HG03060 (cell line): ENCODE measurements around the gene UNC45A.
A peak's percentile ranks its signal among the peaks of the same experiment; 100 is the strongest.

Experiments
- ATAC-seq: cut with Tn5 transposase; IDR thresholded peaks from one replicate; pipeline ENCODE4 v1.9.1; 2021; ENCODE audit warnings: low read depth, moderate number of reproducible peaks; ENCODE audit not compliant: unreplicated experiment

Gene UNC45A

DNA sequence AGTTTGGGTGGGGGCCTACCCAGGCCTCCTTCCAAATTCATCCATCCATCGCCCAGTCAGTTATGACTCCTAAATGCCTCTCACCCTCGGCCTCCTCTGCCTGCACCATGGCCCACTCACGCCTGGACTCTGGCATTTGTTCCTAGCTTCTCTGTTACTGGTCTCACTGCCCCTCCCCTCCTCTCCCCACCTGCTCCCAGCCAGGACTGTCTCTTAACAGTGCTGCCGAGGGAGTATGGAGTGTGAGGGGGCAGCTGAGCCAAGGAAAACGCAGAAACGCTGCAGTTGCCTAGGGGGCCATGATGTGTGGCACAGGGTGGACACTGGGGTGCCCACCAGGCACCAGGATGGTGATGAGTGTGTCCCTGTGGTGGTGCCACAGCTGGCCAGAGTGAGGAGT, 22.7 kb downstream of the UNC45A start:
- ATAC-seq: no peak

DNA sequence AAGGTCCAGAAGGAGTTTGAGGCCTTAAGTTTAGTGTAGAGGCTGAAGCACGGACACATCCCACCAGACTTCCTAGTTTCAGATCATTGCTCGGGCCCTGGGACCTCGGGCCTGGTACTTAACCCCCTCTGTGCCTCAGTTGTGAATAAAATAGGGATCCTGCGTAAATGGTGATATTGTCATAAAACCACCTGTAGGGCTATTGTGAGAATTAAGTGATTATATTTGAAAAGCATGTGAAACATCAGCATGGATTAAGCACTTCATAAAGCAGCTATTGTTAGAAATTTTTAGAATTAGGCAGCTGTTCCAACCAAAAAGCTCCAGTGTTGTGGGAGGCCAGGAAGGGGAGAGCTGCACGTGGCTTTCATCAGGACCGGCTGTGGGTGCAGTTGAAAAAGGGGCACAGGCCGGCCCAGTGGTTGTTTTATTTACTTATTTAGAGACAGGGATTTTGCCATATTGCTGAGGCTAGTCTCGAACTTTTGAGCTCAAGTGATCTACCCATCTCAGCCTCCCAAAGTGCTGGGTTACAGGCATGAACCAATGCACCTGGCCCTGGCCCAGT, 24.0 kb downstream of the UNC45A start:
- ATAC-seq: no peak

DNA sequence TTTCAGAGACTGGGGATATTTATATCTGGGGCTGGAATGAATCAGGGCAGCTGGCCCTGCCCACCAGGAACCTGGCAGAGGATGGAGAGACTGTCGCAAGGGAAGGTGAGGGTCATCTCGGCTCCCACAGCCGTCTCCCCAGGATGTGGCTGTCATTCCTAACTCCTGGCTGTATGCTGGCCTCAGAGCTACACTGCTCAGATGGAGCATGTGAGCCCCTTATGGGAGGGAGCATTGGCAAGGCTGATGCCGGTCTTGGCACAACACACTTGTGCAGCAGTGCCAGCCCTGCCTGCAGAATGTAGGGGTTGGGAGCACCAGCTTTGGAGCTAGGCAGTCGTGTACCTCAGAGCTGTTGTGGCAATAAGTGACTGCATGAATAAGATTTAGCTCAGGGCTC, 24.8 kb downstream of the UNC45A start:
- ATAC-seq: no peak

DNA sequence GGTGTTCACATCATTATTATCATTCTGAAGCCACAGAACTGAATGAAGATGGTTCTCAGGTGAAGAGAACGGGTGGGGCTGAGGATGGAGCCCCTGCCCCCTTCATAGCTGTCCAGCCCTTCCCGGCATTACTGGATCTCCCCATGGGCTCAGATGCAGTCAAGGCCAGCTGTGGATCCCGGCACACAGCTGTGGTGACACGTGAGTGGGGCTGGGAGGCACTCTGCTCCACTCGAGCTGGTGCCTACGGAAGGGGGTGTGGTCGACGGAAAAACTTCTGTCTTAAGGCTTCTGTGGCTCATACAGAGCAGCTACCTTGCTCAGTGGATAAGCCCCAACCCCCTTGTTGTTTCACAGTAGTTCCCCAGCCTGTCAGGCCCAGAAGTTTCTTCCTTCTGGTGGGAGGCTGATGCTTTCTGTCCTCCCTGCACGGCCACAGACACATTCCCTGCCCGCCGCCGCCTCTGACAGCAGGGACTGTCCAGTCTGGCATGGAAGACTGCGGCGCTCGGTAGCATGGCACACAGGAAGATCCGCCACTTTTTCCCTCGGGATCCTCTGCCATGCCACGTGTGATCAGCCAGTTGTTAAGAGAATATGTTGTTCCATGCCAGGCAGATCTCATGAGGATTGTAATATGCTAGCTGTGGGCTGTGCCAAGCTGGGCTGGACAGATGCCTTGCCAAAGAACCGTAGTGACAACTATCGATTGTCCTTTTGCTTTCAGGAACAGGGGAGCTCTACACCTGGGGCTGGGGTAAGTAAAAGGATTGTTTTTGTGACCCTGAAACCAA, 25.4 kb downstream of the UNC45A start:
- ATAC-seq: no peak

DNA sequence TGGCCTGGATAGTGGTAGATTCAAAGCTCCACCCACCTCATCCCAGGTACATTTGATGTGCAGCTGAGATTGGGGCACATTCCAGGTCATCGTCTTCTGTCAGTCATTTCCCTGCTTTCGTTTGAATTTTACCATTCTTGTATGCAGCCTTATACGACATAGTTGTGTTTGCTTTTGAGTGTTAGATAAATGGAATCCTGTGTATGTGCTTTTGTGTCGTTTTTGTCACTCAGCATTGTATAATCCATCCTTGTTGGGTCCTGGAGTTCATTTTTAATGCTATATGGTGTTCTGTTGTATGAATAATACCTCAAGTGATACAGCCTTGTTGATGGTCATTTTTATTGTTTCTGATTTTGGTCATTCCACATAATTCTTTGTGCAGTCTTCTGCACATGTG, 26.9 kb downstream of the UNC45A start:
- no peak for ATAC-seq

DNA sequence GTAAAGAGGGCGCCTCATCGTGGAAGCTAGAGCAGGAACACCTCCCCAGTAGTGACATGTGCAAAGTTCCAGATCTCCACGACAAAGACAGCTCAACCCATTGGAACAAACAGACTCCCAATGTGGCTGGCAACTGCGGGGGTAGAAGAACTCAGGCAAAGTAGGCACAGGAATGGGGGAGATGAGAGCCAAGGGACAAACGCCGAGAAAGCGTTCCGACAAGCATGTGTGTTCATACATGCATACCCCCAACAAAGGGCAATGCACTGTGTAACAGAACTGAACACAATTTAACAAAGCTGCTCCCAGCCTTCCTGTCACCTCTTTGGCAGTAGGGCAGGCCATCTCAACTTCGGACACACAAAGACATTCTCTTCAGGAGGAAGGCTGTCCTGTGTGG, 31.2 kb downstream of the UNC45A start:
- no peak for ATAC-seq

DNA sequence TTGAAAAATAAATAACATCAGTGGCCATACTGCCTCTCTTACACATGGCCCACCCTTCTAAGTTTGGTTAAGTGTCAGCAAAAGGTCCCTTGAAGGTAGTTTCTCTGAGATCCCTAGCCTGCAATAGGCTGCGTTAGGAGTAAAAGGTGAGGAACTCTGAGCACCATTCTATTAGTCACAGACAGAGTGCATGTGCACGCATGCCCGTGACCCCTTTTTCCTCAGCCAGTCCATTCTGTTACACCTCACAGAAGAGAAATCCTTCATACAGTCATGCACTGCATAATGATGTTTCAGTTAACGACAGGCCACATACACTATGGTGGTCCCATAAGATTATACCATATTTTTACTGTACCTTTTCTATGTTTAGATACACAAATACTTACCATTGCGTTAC, 32.1 kb downstream of the UNC45A start:
- ATAC-seq: no peak

DNA sequence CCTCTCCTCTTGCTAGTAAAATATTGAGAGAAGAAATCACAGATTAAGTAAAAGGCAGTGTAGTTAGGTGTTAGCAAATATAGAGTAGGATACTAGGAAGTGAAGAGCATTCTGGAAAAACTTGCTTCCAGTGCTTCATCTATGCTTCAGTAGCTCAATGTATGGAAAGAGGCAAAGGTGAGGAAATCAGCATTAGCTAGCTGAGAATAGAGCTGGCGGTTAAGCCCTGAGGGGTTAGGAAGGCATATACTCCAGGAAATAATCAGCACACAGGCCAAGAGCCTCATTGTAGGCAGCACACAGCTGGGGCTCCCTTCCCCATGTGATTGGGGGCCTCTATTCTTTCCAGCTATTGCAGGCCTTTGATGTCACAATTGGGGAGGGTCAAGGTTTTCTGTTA, 33.3 kb downstream of the UNC45A start:
- no peak for ATAC-seq

DNA sequence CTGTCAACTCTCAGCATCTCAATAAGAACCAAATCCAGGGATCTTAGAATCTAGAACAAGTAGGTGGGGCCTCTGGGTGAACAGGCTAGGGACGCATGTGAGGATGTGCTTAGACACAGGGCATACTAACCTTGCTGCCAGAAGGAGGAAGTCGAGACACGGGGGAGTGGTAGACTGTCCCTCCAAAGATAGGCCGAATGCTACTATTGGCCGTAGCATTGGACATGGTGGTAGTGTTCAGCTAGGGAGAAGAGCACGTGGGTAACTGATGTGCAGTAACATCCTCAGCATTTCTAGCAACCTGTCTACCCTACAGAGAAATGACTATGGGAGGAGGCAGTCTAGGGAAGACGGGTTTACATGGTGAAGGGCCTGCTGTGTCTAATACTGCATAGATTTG, 35.2 kb downstream of the UNC45A start:
- no peak for ATAC-seq

DNA sequence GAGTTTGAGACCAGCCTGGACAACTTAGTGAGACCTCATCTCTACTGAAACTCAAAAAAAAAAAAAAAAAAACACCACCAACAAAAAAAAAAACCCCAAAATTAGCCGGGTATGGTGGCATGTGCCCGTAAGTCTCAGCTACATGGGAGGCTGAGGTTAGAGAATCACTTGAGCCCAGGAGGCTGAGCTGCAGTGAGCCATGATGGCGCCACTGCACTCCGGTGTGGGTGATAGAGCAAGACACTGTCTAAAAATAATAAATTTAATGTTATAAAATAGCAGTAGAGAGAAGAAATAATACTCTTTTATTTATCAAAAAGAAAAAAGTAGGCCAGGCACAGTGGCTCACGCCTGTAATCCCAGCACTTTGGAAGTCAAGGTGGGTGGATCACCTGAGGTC, 37.0 kb downstream of the UNC45A start:
- ATAC-seq: no peak

DNA sequence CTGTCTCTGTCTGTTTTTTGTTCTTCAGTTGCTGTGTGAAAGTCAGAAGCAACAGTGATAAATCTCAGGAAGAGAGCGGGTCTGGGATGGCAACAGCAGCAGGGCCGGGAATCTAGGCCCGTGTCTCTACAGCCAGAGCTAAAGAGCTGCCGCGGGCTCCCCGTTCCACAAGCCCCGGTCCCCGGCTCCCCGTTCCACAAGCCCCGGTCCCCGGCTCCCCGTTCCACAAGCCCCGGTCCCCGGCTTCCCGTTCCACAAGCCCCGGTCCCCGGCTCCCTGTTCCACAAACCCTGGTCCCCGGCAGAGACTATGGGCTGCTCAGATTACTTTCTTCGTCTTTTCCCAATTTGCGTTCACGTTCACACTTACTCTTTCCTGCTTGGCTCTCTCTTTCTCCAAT, 39.1 kb downstream of the UNC45A start:
- ATAC-seq: no peak

DNA sequence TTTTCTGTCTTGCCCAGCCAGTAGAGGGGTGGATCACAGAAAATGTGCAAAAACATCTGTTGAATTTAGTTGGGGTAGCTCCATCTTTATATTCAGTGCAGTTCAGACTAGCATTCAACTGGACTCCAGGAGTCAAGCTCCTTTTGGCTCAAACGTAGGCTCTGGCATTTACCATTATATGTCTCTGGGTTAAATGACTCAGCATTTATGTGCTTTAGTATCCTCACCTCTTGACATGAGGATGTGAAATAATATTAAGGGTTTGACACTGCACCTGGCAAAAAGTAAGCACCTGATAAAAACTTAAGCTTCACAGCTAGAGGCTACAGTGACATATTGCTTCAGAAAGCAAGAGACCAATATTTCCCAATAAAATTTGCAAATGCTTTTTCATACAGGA, 44.5 kb downstream of the UNC45A start:
- ATAC-seq: no peak

DNA sequence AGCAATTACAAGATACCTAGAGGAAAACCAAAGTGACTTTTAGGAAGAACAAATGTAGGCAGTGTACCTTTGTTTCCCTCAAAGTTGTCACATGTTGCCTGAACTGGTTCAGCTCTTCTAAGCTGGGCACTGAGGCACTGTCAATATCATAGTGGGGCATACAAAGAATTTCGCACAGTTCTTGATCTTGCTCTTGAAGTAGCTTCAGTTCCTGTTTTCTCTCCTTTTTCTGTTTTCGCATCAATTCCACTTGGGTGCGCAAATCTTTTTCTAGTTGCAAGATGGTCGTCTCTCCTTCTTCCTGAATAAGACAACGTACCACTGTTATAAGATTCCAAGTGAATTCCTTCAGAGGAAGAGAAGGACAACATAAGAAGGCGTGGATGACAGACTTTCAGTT, 46.6 kb downstream of the UNC45A start:
- no peak for ATAC-seq

DNA sequence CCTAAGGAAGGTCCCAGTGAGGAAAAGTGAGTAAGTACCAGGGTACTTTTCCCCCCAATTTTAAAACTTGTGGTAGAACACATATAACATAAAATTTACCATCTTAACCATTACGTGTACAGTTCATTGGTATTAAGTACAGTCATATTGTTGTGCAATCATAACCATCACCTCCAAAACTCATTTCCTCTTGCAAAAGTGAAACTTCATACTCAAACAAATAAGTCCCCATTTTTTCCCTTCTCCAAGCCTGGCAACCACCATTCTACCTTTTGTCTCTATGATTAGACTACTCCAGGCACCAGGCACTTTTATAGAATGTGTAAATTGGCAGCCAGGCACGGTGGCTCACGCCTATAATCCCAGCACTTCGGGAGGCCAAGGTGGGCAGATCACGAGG, 47.0 kb downstream of the UNC45A start:
- no peak for ATAC-seq

DNA sequence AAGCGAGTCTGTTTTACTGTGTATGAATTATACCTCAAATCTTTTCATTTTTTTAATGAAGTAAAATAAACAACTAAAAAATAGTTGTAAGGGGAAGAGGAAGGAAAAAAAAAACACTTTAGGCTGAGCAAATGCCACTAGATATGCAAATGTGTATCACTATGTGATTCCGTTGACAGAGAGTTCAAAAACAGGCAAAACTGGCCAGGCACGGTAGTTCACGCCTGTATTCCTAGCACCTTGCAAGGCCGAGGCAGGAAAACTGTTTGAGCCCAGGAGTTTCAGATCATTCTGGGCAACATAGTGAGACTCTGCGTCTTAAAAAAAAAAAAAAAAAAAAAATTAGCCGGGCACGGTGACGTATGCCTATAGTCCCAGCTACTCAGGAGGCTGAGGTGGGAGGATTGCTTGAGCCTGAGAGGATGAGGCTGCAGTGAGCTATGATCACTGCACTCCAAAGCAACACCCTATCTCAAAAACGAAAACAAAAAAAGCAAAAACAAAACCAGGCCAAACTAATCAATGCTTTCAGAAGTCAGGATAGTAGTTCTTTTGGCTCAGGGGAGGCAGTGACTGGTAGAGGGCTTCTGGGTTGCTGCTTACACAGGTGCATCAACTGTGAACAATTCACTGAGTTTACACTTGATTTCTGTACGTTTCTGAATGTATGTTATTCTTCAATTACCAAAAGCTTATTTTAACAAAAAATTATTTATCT, 51.9 kb downstream of the UNC45A start:
- no peak for ATAC-seq

DNA sequence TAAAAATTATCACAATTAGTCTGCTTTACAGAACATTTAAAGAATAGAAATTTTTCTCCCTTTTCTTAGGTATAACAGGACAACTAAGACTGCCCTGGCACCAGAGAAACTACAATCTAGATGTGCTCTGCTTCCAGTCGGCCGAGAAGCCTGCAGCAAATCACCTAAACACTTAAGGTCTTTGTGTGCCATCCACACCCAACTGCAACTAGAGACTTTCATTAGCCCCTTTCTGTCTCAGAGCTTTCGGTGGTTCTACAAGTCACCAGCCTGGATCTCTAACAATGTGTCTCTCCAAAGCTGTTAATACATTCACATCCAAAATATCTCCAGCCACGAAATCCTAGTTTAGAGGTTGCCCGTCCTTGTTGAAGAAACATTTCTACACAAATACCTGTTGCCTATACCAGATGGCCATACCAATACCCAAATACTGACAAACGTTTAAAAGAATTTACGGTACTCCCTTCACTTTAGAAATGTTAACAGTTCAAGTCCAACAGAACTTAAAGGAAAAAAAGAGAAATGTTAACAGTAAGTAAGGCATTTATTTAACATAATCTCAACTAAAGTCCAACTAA, 52.6 kb downstream of the UNC45A start:
- ATAC-seq: no peak

DNA sequence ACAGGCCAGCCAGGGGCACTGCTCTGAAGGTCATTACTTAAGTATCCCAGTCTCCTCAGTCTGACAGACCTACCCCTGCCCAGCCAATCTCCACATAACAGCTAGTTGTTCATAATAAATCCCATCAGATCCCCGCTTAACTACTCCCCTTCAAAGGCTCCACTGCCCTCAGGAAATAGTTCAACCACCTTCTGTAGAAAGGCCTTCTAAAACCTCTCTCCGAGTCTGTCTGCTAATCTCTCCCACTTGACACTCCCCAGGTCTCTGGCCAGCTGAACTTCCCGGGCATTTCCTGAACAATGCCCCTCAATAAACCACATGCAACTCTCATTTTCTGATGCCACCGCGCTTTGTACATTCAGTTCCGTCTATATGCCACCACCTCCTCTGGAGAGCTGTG, 53.2 kb downstream of the UNC45A start:
- no peak for ATAC-seq

DNA sequence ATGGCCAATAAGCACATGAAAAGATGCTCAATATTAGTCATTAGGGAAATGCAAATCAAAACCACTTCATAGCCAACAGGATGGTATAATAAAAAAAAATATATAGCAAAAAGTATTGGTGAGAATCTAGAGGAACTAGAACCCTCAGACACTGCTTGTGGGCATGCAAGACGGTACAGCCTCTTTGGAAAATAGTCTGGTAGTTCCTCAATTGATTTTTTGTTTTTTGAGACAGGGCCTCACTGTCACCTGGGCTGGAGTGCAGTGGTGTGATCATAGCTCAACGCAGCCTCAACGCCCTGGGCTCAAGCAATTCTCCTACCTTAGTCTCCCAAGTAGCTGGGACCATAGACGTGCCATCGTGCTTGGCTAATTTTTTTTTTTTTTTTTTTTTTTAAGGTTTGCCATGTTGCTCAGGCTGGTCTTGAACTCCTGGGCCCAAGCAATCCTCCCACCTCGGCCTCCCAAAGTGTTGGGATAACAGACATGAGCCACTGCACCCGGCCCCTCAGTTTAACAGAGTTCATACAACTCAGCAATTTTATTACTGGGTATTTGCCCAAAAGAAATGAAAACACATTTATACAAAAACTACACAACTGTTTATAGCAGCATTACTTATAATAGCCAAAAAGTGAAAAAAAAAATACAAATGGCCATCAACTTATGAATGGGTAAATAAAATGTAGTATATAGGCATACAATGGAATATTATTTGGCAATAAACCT, 54.1 kb downstream of the UNC45A start:
- ATAC-seq: peak; percentile 36

DNA sequence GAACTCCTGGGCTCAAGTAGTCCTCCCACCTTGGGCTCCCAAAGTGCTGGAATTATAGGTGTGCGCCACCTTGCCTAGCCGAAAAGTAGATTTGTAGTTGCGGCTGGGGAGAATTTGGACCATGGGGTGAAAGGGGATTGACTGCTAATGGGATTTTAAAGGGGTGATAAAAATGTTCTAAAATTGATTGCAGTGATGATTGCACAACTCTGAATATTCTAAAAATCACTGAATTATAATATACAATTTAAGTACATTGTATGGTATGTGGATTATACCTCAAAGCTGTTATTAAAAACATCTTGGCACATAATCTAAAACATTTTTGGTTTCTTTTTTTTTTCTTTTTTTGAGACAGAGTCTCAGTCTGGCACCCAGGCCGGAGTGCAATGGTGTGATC, 55.4 kb downstream of the UNC45A start:
- ATAC-seq: no peak

DNA sequence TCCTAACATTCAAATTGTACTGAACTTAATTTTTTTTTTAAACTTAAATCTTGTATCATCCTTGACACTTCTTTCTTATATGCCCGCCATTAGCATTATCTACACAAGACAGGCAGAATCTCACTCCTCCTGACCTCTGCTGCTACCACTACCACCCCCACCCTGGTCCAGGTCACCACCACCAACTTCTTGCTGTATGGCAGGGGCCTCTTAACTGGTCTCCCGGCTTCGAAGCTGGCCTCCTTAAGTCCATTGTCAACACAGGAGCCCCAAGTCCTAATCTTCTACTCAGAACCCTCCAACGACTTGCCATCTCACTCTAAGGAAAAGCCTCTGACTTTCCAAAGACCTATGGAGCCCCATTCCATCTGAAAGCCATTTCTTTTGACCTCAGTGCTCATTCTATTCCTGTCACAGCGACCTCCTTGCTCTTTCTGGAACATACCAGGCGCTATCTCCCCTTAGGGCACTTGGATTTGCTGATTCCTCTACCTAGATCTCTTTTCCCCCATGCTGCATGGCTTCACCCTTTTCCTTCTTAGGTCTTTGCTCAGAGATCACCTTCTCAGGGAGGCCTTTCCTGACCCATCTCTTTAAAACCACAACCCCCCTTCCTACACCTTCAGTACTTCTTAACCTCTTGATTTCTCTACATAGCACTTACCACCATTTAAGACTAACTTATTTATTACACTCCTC, 56.7 kb downstream of the UNC45A start:
- ATAC-seq: no peak
